GM12864 (cell line): Measurements from ENCODE around the gene MTHFSD.

Experiments
- DNase-seq: peaks from one replicate; pipeline ENCODE4 v3.0.0-alpha.2; 2011; ENCODE audit warnings: low read depth
- H3K4me3 ChIP-seq: 2 replicates; pipeline ENCODE4 v1.5.1; 2011; ENCODE audit warnings: mild to moderate bottlenecking, low read depth, low read length, control low read depth
- TF ChIP-seq, protein P1 (sequence below): IDR thresholded peaks from 2 replicates; pipeline ENCODE4 v1.5.1; 2011; ENCODE audit warnings: low read depth, mild to moderate bottlenecking, moderate library complexity, low read length, control low read depth, inconsistent platforms; ENCODE audit errors: missing control alignments

MTHFSD gene, protein sequence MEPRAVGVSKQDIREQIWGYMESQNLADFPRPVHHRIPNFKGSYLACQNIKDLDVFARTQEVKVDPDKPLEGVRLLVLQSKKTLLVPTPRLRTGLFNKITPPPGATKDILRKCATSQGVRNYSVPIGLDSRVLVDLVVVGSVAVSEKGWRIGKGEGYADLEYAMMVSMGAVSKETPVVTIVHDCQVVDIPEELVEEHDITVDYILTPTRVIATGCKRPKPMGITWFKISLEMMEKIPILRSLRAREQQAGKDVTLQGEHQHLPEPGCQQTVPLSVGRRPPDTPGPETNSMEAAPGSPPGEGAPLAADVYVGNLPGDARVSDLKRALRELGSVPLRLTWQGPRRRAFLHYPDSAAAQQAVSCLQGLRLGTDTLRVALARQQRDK

DNA sequence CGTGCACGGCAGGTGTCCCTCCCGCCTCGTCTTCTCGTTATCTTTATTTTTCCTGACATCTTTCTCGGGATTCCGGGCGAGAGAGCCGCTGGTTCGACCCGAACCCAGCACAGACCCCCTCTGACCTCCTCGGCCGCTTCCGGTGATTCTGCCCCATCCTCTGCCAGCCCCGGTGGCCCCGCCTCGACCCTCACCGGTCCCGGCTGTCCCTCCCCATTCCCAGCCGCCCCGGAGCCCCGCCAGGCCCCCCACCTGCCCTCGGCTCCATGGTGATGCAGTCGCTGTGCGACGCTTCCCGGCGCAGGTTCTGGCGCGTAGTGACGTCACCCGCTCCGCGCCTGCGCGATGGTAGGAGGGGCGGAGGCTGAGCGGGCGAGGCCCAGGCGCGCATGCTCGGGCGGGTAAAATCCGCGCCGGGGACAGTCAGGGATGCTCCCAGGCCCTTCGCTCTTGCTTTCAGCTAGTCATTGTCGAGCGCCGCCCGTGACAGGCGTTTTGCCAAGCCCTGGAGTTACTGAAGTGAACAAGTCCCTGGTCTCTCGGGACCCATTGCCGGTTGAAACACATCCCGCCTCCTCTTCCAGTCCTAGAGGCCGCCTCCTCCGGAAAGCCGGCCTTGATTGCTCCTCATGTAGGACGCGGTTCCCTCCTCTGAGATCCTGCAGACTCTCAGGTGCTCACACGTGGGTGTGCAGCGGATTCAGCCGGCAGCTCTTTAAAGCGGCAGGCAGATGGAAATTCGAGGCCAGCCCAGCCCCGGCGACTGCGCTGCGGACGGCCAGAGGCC lies at the start of gene MTHFSD:
Gene MTHFSD, minus strand, starts transcription at position 319 of the 787 bp plus-strand sequence. Its CDS starts 51 bp downstream, at position 268.
- peak within 1 kb of the TSS; percentile 86 for H3K4me3 ChIP-seq
- TF ChIP-seq, protein P1, sequence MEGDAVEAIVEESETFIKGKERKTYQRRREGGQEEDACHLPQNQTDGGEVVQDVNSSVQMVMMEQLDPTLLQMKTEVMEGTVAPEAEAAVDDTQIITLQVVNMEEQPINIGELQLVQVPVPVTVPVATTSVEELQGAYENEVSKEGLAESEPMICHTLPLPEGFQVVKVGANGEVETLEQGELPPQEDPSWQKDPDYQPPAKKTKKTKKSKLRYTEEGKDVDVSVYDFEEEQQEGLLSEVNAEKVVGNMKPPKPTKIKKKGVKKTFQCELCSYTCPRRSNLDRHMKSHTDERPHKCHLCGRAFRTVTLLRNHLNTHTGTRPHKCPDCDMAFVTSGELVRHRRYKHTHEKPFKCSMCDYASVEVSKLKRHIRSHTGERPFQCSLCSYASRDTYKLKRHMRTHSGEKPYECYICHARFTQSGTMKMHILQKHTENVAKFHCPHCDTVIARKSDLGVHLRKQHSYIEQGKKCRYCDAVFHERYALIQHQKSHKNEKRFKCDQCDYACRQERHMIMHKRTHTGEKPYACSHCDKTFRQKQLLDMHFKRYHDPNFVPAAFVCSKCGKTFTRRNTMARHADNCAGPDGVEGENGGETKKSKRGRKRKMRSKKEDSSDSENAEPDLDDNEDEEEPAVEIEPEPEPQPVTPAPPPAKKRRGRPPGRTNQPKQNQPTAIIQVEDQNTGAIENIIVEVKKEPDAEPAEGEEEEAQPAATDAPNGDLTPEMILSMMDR, result no peak
- DNase-seq, result peak; percentile 59

DNA sequence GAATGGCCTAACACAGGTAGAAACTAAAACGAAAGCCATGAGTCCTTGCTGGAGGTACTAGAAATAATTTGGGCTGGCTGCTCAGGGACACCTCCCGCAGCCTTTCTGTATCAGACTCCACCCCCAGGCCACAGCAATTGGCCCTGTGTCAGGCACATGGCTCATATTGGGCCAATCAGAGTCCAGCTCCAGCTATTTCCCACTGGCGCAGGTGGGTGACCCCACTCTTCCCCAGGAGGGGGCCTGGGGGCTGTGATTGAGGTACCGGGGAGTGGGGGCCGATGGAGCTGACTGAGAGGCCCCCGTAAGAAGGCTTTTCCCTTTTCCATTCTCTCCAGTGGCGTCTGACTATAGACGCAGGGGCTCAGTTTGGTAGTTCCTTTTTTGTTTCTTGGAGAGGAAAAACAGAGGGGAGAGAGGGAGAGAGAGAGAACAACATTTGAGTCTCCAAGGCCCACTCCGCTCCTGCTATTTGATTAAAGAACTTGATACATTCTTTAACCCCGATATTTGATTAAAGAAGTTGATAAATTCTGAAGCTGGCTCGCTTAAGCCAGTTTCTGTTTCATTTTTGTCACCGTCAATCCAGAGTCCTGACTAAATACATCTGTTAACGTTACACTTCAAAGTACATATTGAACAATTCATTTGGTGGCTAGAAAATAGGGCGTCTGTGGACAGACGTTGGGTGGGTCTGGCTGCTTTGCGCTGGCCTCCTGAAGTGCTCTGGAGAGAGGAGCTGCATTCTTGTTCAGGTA lies 49.6 kb upstream of the MTHFSD start:
- TF ChIP-seq, protein P1, result no peak
- DNase-seq, result peak; percentile 8
- H3K4me3 ChIP-seq, result peak overlapping the region; percentile 46

DNA sequence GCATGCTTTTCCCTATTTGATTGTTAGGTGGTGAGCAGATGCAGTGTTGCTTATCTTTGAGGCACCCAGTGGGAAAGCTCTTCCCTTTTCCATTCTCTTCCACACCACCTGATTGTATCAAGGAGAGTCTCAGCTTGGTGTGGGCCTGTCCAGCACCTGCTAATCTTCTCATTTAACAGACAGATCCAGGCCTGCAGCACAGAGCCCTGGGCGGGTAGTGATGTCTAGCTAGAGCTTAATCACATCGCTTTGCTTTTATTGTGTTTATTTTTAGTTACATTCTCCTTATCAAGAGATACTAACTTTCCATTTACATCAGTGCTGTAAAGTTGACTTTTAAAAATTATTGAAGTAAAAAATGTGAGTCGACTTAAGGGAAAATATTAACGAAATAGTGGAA lies 47.5 kb upstream of the MTHFSD start:
- TF ChIP-seq, protein P1, result no peak
- no peak overlapping the region for H3K4me3 ChIP-seq
- DNase-seq, result no peak

DNA sequence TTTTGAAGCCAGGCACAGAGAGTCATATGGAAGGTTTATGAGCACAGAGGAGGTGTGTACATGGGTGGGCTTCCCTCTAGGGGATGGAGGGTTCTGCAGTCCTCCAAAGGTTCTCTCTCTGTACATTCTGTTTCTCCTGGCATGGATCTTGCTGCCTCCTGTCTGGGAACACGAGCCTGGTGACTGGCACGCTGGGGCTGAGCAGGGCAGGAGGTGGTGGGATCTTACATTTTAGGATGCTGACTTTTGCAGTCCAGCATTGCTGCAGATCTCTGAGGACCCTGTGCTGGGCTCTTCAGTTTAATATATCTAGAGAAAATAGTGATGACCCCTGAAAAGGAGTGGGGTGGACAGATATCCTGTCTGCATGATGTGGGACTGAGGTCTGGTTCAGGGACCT lies 46.3 kb upstream of the MTHFSD start:
- TF ChIP-seq, protein P1, result no peak
- no peak for DNase-seq

DNA sequence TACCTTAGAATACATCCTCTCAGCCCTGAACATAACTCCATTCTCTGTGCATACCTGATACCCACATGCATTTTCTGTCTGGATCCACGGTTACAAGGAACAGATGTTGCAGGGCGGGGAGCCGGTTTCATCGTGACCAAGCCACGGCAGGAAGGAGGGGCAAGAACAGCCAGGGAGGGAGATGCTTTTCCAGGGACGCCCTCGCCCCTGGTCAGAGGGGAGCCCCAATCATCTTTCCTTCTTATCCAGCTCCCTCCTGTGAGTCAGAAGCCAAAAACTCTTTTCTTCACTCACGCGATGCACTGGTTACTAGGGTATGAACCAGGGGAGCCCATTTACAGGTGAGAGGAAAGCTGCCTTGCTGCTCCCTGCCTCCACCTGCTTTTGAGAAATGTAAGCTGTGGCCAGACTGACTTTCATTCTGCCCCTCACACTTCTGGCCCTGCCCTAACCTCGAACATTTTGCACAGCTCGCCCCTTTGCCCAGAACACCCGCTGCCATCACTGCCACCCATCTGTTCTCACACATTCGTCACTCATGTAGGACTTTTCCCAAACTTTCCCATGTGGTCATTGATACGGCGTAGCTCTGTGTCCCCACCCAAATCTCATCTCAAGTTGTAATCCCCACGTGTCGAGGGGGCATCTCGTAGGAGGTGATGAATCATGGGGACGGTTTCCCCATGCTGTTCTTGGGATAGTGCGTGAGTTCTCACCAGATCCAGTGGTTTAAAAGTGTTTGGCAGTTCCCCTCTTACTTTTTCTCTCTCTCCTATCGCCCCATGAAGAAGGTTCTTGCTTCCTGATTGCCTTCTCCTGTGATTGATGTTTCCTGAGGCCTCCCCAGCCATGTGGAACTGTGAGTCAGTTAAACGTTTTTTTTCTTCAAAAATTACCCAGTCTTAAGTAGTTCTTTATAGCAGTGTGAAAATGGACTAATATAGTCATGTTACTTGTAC lies 43.9 kb upstream of the MTHFSD start:
- DNase-seq, result no peak
- H3K4me3 ChIP-seq, result no peak overlapping the region
- TF ChIP-seq, protein P1, result no peak

More for the DNA sequence above, 46.3 kb upstream of the MTHFSD start:
- no peak overlapping the region for H3K4me3 ChIP-seq
